ENCODE measurements around the gene TAS1R3.

Gene TAS1R3

GRCh38 chr1:1336446-1336845 is 5.4 kb downstream of the TAS1R3 start:
- DNase-seq (ENCODE audit: low read depth in 4 of 4, low spot score in 1 of 4), result no peak

GRCh38 chr1:1336931-1337792 is 6.1 kb downstream of the TAS1R3 start:
- no peak for DNase-seq (ENCODE audit: low read depth in 4 of 4, low spot score in 1 of 4)

DNA sequence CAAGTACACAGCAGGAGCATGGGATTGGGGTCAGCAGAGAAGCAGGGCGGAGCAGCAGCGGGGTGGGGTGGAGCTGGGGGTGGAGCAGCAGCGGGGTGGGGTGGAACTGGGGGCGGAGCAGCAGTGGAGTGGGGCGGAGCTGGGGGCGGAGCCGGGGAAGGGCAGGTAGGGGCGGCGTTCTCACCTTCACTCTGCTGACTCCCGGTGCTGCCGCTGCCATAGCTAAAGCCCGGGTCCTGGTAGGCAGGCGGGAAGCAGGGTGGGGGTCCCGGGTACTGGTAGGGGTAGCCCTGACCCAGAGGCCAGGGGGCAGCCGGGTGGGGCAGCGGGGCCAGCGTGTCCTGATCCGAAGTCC is 6.7 kb downstream of the TAS1R3 start:
- peak in 2 of 4 experiments; percentile 33 to 47 for DNase-seq (ENCODE audit: low read depth in 4 of 4, low spot score in 1 of 4)

DNA sequence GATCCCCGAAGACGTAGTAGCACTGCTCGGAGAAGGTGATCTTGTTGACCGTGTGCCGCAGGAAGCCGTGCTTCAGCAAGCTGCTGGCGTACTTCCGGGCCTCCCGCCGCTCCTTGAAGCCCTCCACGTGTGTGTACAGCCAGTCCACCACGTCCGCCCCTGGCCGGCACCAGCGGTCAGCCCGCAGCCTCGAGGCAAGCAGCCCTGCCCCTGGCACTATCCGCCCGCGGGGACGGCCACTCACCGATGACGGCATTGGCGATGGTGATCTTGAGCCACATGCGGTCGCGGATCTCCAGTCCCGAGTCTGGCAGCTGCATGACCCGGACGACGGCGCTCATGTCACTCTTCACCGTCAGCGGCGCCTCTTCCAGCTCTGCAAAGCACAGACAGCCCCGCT is 7.2 kb downstream of the TAS1R3 start:
- DNase-seq (ENCODE audit: low read depth in 4 of 4, low spot score in 1 of 4), result no peak

DNA sequence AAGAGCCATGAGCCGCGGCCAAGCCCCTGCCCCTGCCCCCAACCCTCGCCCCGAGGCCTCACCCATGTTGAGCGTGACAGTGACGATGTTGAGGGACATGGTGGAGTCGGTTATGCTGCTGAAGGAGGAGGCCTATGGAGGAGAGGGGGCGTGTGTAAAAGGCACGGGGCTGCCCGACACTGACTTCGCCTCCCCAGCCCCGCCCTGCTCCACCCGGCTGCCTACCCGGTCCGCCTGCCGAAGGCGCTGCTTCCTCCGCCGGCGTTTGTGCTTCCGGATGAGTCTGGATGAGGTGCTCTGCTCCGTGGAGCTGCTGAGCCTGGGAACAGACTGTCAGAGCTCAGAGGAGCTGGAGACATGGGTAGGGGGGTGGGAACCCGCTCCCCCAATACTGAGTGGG is 9.1 kb downstream of the TAS1R3 start:
- DNase-seq (ENCODE audit: low read depth in 4 of 4, low spot score in 1 of 4), result no peak

GRCh38 chr1:1340791-1341548 is 9.9 kb downstream of the TAS1R3 start:
- no peak for DNase-seq (ENCODE audit: low read depth in 4 of 4, low spot score in 1 of 4)

DNA sequence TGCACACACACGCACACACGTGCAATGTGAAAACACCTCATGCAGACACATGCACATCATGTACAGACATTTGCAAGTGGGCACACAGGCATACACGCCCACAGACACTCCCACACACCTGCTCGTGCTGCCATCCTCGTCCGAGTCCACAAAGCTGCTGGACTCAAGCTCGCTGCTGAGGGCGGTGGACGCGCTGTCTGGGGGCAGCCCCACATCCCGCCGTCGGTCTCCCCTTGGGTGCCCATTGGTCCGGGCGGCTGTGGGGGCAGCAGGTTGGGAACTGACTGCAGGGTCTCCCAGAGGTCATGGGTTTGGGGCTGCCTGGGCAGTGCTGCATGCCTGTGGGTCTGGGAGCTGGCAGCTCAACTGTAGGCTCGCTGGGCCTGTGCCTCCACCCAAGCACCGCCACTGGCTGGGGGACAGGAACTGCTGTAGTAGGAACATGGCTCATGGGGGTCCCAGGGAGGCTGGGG is 10.5 kb downstream of the TAS1R3 start:
- no peak for DNase-seq (ENCODE audit: low read depth in 4 of 4, low spot score in 1 of 4)

DNA sequence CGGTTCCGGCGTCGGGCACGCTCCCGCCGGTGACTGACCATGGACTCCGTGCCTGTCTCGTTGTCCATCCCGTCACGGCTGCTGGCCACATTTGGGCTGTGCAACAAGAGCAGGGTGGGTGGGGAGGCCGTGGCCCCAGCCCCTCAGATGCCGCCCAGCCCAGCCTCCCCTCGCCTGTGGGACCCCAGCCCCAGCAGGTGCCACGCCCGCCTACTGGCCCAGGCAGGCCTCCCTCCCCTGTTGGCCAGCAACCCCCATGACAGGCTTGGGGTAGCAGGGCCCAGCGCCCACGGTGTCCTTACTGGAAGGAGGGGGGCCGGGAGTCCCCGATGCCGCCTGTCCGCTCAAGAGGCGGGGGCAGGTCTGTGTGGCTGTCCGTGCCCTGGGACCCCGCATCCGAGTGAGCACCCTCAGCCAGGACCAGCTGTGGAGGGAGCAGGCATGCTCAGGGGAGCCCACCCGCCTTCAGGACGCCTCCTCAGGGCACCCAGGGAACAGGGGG is 11.0 kb downstream of the TAS1R3 start:
- no peak for DNase-seq (ENCODE audit: low read depth in 4 of 4, low spot score in 1 of 4)

DNA sequence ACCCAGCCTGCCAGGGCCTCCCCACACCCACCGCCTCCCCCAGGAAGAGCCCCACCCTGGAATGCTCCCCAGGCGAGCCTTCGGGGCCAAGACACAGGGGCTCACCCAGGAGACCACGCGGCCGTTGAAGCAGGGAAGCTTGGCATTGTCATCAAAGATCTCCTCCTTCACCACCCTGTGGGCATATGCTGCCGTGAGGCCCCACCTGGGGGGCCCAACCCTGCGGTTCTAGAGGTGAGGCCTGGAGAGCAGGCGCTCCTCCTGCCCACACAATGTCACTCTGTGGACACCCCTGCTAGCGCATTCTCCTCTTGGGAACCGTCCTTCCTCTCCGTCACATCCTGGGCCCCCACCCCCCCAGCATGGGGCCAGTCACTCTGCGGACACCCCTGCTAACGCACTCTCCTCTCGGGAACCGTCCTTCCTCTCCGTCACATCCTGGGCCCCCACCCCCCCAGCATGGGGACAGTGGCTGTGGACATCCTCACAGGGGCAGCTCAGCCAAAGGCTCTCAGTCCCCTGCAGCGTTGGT is 11.6 kb downstream of the TAS1R3 start:
- DNase-seq (ENCODE audit: low read depth in 4 of 4, low spot score in 1 of 4), result no peak

DNA sequence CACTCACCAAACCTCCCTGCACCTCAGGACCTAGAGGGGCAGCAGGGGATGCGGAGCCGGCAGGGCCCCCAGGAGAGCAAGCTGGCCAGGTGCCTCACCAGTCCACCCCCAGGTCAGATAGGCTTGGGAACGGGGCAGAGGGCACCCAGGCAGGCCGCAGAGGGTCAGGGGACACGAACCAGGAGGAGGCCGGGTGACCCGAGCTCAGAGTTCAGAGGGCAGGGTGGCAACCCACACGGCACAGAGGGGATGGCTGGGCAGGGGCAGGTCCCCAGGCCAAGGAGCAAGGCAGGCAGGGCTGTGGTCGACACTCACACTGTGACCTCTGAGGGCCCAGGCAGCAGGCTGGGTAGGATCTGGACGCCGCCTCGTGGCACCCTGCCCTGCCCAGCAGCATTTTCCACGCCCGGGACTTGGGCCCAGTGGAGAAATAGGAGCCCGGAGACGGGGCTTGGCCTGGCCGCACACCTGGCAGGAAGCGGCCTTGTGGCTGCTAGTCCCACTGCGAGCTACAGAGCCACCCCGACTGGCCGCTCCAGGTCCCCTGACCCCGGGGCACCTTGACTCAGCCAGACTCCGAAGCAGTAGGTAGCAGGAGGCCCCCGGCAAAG is 12.8 kb downstream of the TAS1R3 start:
- DNase-seq (ENCODE audit: low read depth in 4 of 4, low spot score in 1 of 4), result no peak

DNA sequence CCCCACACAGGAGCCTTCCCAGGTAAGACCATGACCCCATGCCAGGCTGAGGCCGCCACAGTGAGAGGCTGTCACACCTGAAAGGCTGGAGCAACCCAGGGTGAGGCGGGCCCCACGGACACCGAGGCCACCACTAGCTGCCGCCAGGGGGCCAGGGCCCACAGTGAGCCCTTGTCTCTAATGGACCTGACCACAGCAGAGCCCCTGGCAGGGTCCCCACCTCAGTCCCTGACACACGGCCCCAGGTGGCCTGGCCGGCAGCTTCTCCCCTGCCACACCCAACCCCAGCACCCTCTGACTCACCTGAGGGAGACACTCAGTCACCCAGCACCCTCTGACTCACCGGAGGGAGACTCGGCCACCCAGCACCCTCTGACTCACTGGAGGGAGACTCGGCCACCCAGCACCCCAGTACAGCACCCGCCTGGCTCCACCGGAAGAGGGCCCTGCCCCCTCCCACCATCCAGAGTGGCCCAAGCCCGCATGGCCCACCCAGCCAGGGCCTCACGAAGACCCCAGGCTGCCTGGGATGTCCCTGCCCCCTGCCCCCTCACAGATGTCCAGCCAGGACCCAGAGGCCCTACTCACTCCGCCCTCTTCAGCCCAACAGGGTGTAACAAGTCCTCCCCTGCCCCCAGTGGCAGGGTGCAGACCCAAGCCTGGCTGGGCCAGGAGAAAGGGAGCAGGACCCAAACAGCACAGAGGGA is 13.7 kb downstream of the TAS1R3 start:
- DNase-seq (ENCODE audit: low read depth in 4 of 4, low spot score in 1 of 4), result peak in 2 of 4 experiments; percentile 40 to 62

GRCh38 chr1:1345384-1345783 is 14.3 kb downstream of the TAS1R3 start:
- no peak for DNase-seq (ENCODE audit: low read depth in 4 of 4, low spot score in 1 of 4)

DNA sequence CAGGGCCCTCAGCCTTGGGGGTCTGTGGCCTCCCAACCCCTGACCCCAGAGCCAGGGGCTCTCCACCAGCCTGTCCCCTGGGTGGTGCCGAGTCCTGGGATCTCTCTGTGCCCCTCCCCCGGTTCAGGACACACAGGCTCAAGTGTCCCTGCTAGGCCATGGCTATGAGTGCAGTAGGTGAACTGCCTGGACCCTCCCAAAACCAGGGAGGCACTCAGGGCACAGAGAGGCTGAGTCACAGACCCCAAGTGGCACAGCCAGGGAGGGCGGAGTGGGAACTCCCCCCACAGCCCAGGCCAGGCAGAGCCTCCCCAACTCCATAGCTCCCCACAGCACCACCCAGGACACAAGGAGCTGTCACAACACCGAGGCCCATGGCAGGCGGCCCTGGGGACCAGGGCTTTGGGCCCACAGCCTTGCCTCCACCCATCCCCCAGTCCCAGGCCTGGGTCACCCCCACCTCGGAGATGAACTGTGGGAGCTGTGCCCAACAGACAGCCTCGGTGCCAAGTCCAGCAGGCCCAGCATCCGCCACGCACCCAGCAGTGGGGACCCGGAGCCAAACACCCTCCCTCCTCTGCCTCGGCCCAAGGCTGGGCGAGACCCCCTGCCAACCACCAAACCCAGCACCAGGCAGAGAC is 14.9 kb downstream of the TAS1R3 start:
- no peak for DNase-seq (ENCODE audit: low read depth in 4 of 4, low spot score in 1 of 4)

DNA sequence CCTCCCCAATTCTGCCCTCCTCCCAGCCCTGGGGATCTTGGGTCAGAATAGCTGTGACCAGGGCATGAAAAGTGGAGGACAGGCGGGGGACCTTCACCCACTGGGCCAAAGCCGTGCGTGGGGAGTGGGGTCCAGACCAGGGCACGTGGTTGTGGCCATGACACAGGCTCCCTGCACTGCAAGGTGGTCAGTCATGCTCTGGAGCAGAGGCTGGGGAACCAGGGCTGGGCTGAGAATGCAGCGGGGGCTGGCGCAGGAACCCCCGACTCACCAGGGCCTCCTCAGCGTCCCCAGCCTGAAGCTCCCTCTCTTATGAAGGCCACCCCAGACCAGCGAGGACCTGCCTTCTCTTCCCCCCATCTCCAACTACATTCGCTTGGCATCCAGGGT is 15.4 kb downstream of the TAS1R3 start:
- DNase-seq (ENCODE audit: low read depth in 4 of 4, low spot score in 1 of 4), result no peak

- DNase-seq (ENCODE audit: low read depth in 4 of 4, low spot score in 1 of 4), result no peak
Measured at GRCh38 chr1:1347026-1347595, 16.0 kb downstream of the TAS1R3 start.

- no peak for DNase-seq (ENCODE audit: low read depth in 4 of 4, low spot score in 1 of 4)
Measured at GRCh38 chr1:1347663-1348419, 16.8 kb downstream of the TAS1R3 start.

DNA sequence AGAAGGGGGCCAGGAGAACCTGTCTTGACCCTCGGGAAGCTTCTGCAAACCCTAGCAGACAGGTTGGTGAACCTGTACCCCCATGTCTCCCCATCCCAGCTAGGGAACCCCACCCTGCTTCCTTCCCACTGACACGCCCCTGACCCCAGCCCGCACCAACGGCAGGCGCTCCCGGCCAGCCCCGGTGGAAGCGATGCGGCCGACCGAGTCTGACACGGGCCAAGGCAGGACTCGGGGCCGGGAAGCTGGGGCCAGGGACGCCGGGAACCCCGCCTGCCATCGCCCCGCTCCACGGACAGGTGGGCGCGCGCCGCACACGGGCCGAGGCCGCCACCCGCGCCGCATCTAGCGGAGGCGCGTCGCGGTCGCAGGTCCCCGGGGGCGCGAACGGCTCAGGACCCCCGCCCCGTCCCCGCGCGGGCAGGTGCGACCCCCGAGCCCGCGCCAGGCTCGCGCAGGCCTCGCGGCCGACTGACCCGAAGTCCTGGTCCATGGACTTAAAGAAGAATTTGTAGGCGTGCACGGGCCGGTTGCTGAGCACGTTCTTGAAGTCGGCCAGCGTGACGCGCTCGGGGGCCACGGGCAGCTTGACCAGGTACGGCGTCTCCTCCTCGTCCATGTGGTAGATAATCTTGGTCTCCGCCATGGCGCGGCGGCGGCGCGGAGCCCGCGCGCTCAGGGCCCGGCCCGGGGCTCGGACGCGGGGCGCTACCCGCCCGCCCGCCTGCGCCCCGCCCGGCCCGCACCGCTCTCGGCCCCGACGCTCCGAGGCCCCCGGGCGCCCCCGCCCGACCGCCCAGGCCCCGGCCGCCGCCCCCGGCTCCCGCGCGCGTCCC is 17.6 kb downstream of the TAS1R3 start:
- no peak for DNase-seq (ENCODE audit: low read depth in 4 of 4, low spot score in 1 of 4)

- DNase-seq (ENCODE audit: low read depth in 4 of 4, low spot score in 1 of 4), result peak in 3 of 4 experiments; percentile 50 to 64 (median 59)
Measured at GRCh38 chr1:1349256-1350012, 18.4 kb downstream of the TAS1R3 start, which contains the start of gene DVL1. DVL1 (minus strand) TSS chr1:1349418; CDS start chr1:1349065, 353 bp downstream.
